DND-41 (cell line): ENCODE data around the gene FAM222B.

ENCODE experiments used
- ATAC-seq: fragments of 200-7000 bp; cut with Tn5 transposase; 3 replicates; pipeline ENCODE4 v1.9.1; 2021; ENCODE audit warnings: low read depth; ENCODE audit not compliant: insufficient read depth
- DNase-seq: peaks from one replicate; pipeline ENCODE4 v3.0.0-alpha.2; 2020
- H2AFZ ChIP-seq: 2 replicates; pipeline ENCODE4 v1.6.0; 2012; ENCODE audit warnings: low read depth, low read length
- H3K27ac ChIP-seq: 2 replicates; pipeline ENCODE4 v1.5.1; 2012; ENCODE audit warnings: low read length, inconsistent platforms
- H3K27me3 ChIP-seq: fragments of 200-600 bp; sonication (generic); 2 replicates; pipeline ENCODE4 v1.6.0; 2012; ENCODE audit warnings: low read length, mild to moderate bottlenecking, inconsistent platforms; ENCODE audit not compliant: insufficient read depth, poor library complexity
- H3K36me3 ChIP-seq: 2 replicates; pipeline ENCODE4 v1.5.1; 2012; ENCODE audit warnings: low read length, inconsistent platforms; ENCODE audit not compliant: insufficient read depth
- H3K4me1 ChIP-seq: 2 replicates; pipeline ENCODE4 v1.5.1; 2012; ENCODE audit warnings: mild to moderate bottlenecking, low read length; ENCODE audit not compliant: insufficient read depth
- H3K4me2 ChIP-seq: 2 replicates; pipeline ENCODE4 v1.6.0; 2012; ENCODE audit warnings: mild to moderate bottlenecking, moderate library complexity, low read length, inconsistent platforms; ENCODE audit not compliant: insufficient read depth
- H3K4me3 ChIP-seq, 2 experiments: fragments of 200-600 bp in 1 of 2; shearing (Covaris generic) in 1 of 2; 2 replicates each; pipeline ENCODE4 v1.5.1; 2012 to 2016; ENCODE audit warnings: inconsistent platforms in 2 of 2, low read length in 2 of 2, mild to moderate bottlenecking in 2 of 2, low read depth in 1 of 2, moderate library complexity in 1 of 2
- H3K79me2 ChIP-seq: 2 replicates; pipeline ENCODE4 v1.6.0; 2012; ENCODE audit warnings: low read length, inconsistent platforms; ENCODE audit not compliant: insufficient read depth
- H3K9ac ChIP-seq: 2 replicates; pipeline ENCODE4 v1.6.0; 2012; ENCODE audit warnings: low read depth, mild to moderate bottlenecking, inconsistent platforms, low read length, moderate library complexity
- H3K9me3 ChIP-seq: 2 replicates; pipeline ENCODE4 v1.5.1; 2012; ENCODE audit warnings: low read length, moderate library complexity, mild to moderate bottlenecking, inconsistent platforms; ENCODE audit not compliant: insufficient read depth, severe bottlenecking
- H4K20me1 ChIP-seq: 2 replicates; pipeline ENCODE4 v1.6.0; 2012; ENCODE audit warnings: low read length; ENCODE audit not compliant: insufficient read depth
- EZH2 ChIP-seq: IDR thresholded peaks from 3 replicates; pipeline ENCODE4 v1.6.1; 2012; ENCODE audit warnings: borderline replicate concordance, low read depth, mild to moderate bottlenecking, moderate library complexity, low read length, inconsistent platforms; ENCODE audit not compliant: severe bottlenecking
- TF ChIP-seq, protein P1 (sequence below): IDR thresholded peaks from 2 replicates; pipeline ENCODE4 v1.5.1; 2012; ENCODE audit warnings: borderline replicate concordance, low read length, moderate library complexity, mild to moderate bottlenecking; ENCODE audit not compliant: poor library complexity, severe bottlenecking; ENCODE audit errors: extremely low read depth

Gene FAM222B

GRCh38 chr17:28706471-28707338, 135.9 kb downstream of the FAM222B start:
- no peak overlapping the region for H3K27ac ChIP-seq
- H3K4me2 ChIP-seq: no peak overlapping the region
- ATAC-seq (no peak), DNase-seq (no peak)
- H3K9me3 ChIP-seq: no peaks in the 10 kb centered on the region
- H3K9ac ChIP-seq: no peak overlapping the region
- peaks cover 10% of the 10 kb centered on the region for H3K79me2 ChIP-seq
- H3K4me1 ChIP-seq: peaks cover 14% of the 10 kb centered on the region
- no peak overlapping the region for H2AFZ ChIP-seq
- H3K27me3 ChIP-seq: no peaks in the 10 kb centered on the region
- 0 out of 2 replicates have a peak, but pooled peaks cover 4% of the 10 kb centered on the region for H4K20me1 ChIP-seq
- H3K36me3 ChIP-seq: peaks cover 30% of the 10 kb centered on the region
- no peak overlapping the region for H3K4me3 ChIP-seq
- TF ChIP-seq EZH2: no peak
- TF ChIP-seq, protein P1, sequence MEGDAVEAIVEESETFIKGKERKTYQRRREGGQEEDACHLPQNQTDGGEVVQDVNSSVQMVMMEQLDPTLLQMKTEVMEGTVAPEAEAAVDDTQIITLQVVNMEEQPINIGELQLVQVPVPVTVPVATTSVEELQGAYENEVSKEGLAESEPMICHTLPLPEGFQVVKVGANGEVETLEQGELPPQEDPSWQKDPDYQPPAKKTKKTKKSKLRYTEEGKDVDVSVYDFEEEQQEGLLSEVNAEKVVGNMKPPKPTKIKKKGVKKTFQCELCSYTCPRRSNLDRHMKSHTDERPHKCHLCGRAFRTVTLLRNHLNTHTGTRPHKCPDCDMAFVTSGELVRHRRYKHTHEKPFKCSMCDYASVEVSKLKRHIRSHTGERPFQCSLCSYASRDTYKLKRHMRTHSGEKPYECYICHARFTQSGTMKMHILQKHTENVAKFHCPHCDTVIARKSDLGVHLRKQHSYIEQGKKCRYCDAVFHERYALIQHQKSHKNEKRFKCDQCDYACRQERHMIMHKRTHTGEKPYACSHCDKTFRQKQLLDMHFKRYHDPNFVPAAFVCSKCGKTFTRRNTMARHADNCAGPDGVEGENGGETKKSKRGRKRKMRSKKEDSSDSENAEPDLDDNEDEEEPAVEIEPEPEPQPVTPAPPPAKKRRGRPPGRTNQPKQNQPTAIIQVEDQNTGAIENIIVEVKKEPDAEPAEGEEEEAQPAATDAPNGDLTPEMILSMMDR: no peak
